ENCODE data around the gene NHEJ1.

NHEJ1 gene

GRCh38 chr2:219149667-219150066, 10.9 kb downstream of the NHEJ1 start:
- Histone ChIP-seq H3K79me1 (ENCODE audit: low read length) (no peaks in the 10 kb centered on the region), H3K4me3 (ENCODE audit: low read depth, low read length) (no peak overlapping the region), H3K14ac (ENCODE audit: low read length) (no peak overlapping the region), H3K4ac (ENCODE audit: low read depth, low read length) (no peak overlapping the region), H2AK5ac (ENCODE audit: low read length) (no peak overlapping the region), H3K4me2 (ENCODE audit: low read length) (no peak overlapping the region), H3K27ac (ENCODE audit: low read depth, low read length) (no peak overlapping the region), H3K79me2 (ENCODE audit: control insufficient read depth, insufficient read depth, low read length, poor library complexity) (no peaks in the 10 kb centered on the region), H3K23ac (ENCODE audit: low read length) (no peak overlapping the region), H3K36me3 (ENCODE audit: control insufficient read depth in 1 of 2, insufficient read depth in 2 of 2, low read length in 2 of 2) (peaks cover 0 to 4% of the 10 kb centered on the region in 2 experiments), H2AFZ (ENCODE audit: insufficient read depth, low read length, poor library complexity) (no peak overlapping the region), H3K4me1 (ENCODE audit: control insufficient read depth in 1 of 2, insufficient read depth in 2 of 2, low read length in 2 of 2) (no peaks in the 10 kb centered on the region), H3K18ac (ENCODE audit: low read length) (no peak overlapping the region), H4K12ac (ENCODE audit: low read depth, low read length) (no peak overlapping the region), H2BK120ac (ENCODE audit: insufficient read depth, low read length, poor library complexity) (no peak overlapping the region), H3K9me3 (ENCODE audit: insufficient read depth, low read depth, low read length) (no peaks in the 10 kb centered on the region), H2BK12ac (ENCODE audit: low read length) (no peak overlapping the region), H3K27me3 (ENCODE audit: insufficient read depth, low read length) (no peaks in the 10 kb centered on the region), H2BK5ac (ENCODE audit: low read depth, low read length, poor library complexity) (no peak overlapping the region), H3K9ac (ENCODE audit: low read length) (no peak overlapping the region), H4K8ac (ENCODE audit: low read depth, low read length) (no peak overlapping the region), H4K91ac (ENCODE audit: low read depth, low read length) (no peak overlapping the region)
- no peak for DNase-seq
- no CpG with 5 or more reads among the region's 1 CpG for WGBS (ENCODE audit: extremely low coverage, insufficient coverage, insufficient read length)

DNA sequence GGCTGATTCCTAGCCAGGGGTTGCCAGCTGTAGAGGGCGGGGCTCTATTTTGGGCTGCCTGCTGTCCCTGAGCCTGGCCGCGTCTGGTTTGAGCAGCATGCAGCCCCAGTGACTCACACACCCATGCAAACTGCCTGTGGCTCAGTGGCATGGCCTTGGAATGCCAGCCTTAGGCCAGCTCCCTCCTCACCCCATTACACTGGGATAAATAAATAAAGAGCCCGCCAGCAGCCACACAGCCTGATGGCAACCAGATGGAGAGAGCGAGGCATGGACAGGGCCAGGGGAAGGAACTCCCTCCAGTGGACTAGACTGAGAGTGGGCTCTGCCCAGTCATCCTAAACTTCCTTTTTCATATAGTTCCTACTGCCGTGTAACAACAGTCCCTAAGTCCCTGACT, 18.3 kb downstream of the NHEJ1 start:
- H2BK120ac ChIP-seq (ENCODE audit: insufficient read depth, low read length, poor library complexity): no peak overlapping the region
- H3K4me1 ChIP-seq (ENCODE audit: control insufficient read depth in 1 of 2, insufficient read depth in 2 of 2, low read length in 2 of 2): peaks cover 0 to 5% of the 10 kb centered on the region in 2 experiments
- no peak overlapping the region for H2AFZ ChIP-seq (ENCODE audit: insufficient read depth, low read length, poor library complexity)
- no peak overlapping the region for H3K14ac ChIP-seq (ENCODE audit: low read length)
- no peak overlapping the region for H4K91ac ChIP-seq (ENCODE audit: low read depth, low read length)
- H3K4me2 ChIP-seq (ENCODE audit: low read length): no peak overlapping the region
- H3K18ac ChIP-seq (ENCODE audit: low read length): no peak overlapping the region
- no peak for DNase-seq
- no peaks in the 10 kb centered on the region for H3K27me3 ChIP-seq (ENCODE audit: insufficient read depth, low read length)
- H3K79me1 ChIP-seq (ENCODE audit: low read length): no peaks in the 10 kb centered on the region
- H3K4me3 ChIP-seq (ENCODE audit: low read depth, low read length): no peak overlapping the region
- no CpG with 5 or more reads among the region's 6 CpGs for WGBS (ENCODE audit: extremely low coverage, insufficient coverage, insufficient read length)
- H3K79me2 ChIP-seq (ENCODE audit: control insufficient read depth, insufficient read depth, low read length, poor library complexity): no peaks in the 10 kb centered on the region
- no peak overlapping the region for H4K12ac ChIP-seq (ENCODE audit: low read depth, low read length)
- no peak overlapping the region for H3K9ac ChIP-seq (ENCODE audit: low read length)
- H2BK12ac ChIP-seq (ENCODE audit: low read length): no peak overlapping the region
- no peak overlapping the region for H3K4ac ChIP-seq (ENCODE audit: low read depth, low read length)
- H3K23ac ChIP-seq (ENCODE audit: low read length): no peak overlapping the region
- no peak overlapping the region for H2AK5ac ChIP-seq (ENCODE audit: low read length)
- no peak overlapping the region for H2BK5ac ChIP-seq (ENCODE audit: low read depth, low read length, poor library complexity)
- H3K36me3 ChIP-seq (ENCODE audit: control insufficient read depth in 1 of 2, insufficient read depth in 2 of 2, low read length in 2 of 2): peaks cover 0 to 7% of the 10 kb centered on the region in 2 experiments
- no peak overlapping the region for H3K27ac ChIP-seq (ENCODE audit: low read depth, low read length)
- no peak overlapping the region for H4K8ac ChIP-seq (ENCODE audit: low read depth, low read length)
- H3K9me3 ChIP-seq (ENCODE audit: insufficient read depth, low read depth, low read length): no peaks in the 10 kb centered on the region

GRCh38 chr2:219140722-219141121, 19.9 kb downstream of the NHEJ1 start:
- no peak overlapping the region for H4K12ac ChIP-seq (ENCODE audit: low read depth, low read length)
- H3K23ac ChIP-seq (ENCODE audit: low read length): no peak overlapping the region
- peaks cover 0 to 5% of the 10 kb centered on the region in 2 experiments for H3K4me1 ChIP-seq (ENCODE audit: control insufficient read depth in 1 of 2, insufficient read depth in 2 of 2, low read length in 2 of 2)
- H3K27ac ChIP-seq (ENCODE audit: low read depth, low read length): no peak overlapping the region
- H3K79me2 ChIP-seq (ENCODE audit: control insufficient read depth, insufficient read depth, low read length, poor library complexity): no peaks in the 10 kb centered on the region
- no peak overlapping the region for H2BK120ac ChIP-seq (ENCODE audit: insufficient read depth, low read length, poor library complexity)
- H3K27me3 ChIP-seq (ENCODE audit: insufficient read depth, low read length): no peaks in the 10 kb centered on the region
- no peak overlapping the region for H3K4me3 ChIP-seq (ENCODE audit: low read depth, low read length)
- H3K18ac ChIP-seq (ENCODE audit: low read length): no peak overlapping the region
- no peak overlapping the region for H3K14ac ChIP-seq (ENCODE audit: low read length)
- H2BK12ac ChIP-seq (ENCODE audit: low read length): no peak overlapping the region
- H2BK5ac ChIP-seq (ENCODE audit: low read depth, low read length, poor library complexity): no peak overlapping the region
- DNase-seq: no peak
- H3K79me1 ChIP-seq (ENCODE audit: low read length): no peaks in the 10 kb centered on the region
- H4K91ac ChIP-seq (ENCODE audit: low read depth, low read length): no peak overlapping the region
- H4K8ac ChIP-seq (ENCODE audit: low read depth, low read length): no peak overlapping the region
- WGBS (ENCODE audit: extremely low coverage, insufficient coverage, insufficient read length): no CpG with 5 or more reads among the region's 3 CpGs
- no peak overlapping the region for H2AK5ac ChIP-seq (ENCODE audit: low read length)
- no peaks in the 10 kb centered on the region for H3K9me3 ChIP-seq (ENCODE audit: insufficient read depth, low read depth, low read length)
- no peak overlapping the region for H2AFZ ChIP-seq (ENCODE audit: insufficient read depth, low read length, poor library complexity)
- no peak overlapping the region for H3K4me2 ChIP-seq (ENCODE audit: low read length)
- H3K36me3 ChIP-seq (ENCODE audit: control insufficient read depth in 1 of 2, insufficient read depth in 2 of 2, low read length in 2 of 2): peaks cover 0 to 3% of the 10 kb centered on the region in 2 experiments
- H3K4ac ChIP-seq (ENCODE audit: low read depth, low read length): no peak overlapping the region
- H3K9ac ChIP-seq (ENCODE audit: low read length): no peak overlapping the region

- H3K14ac ChIP-seq (ENCODE audit: low read length): no peak overlapping the region
- H3K4ac ChIP-seq (ENCODE audit: low read depth, low read length): no peak overlapping the region
- H4K8ac ChIP-seq (ENCODE audit: low read depth, low read length): no peak overlapping the region
- H3K79me2 ChIP-seq (ENCODE audit: control insufficient read depth, insufficient read depth, low read length, poor library complexity): no peaks in the 10 kb centered on the region
- no peak overlapping the region for H4K91ac ChIP-seq (ENCODE audit: low read depth, low read length)
- no peak overlapping the region for H2AK5ac ChIP-seq (ENCODE audit: low read length)
- H3K4me2 ChIP-seq (ENCODE audit: low read length): no peak overlapping the region
- H3K4me3 ChIP-seq (ENCODE audit: low read depth, low read length): no peak overlapping the region
- H4K12ac ChIP-seq (ENCODE audit: low read depth, low read length): no peak overlapping the region
- H3K9ac ChIP-seq (ENCODE audit: low read length): no peak overlapping the region
- DNase-seq: no peak
- no peak overlapping the region for H3K18ac ChIP-seq (ENCODE audit: low read length)
- H3K36me3 ChIP-seq (ENCODE audit: control insufficient read depth in 1 of 2, insufficient read depth in 2 of 2, low read length in 2 of 2): no peaks in the 10 kb centered on the region
- no peaks in the 10 kb centered on the region for H3K27me3 ChIP-seq (ENCODE audit: insufficient read depth, low read length)
- no peaks in the 10 kb centered on the region for H3K79me1 ChIP-seq (ENCODE audit: low read length)
- H3K9me3 ChIP-seq (ENCODE audit: insufficient read depth, low read depth, low read length): no peaks in the 10 kb centered on the region
- no peak overlapping the region for H2AFZ ChIP-seq (ENCODE audit: insufficient read depth, low read length, poor library complexity)
- no peak overlapping the region for H2BK12ac ChIP-seq (ENCODE audit: low read length)
- 100% methylated on average over 1 of the region's 4 CpGs for WGBS (ENCODE audit: extremely low coverage, insufficient coverage, insufficient read length)
- no peak overlapping the region for H3K27ac ChIP-seq (ENCODE audit: low read depth, low read length)
- H3K4me1 ChIP-seq (ENCODE audit: control insufficient read depth in 1 of 2, insufficient read depth in 2 of 2, low read length in 2 of 2): no peaks in the 10 kb centered on the region
- no peak overlapping the region for H2BK5ac ChIP-seq (ENCODE audit: low read depth, low read length, poor library complexity)
- no peak overlapping the region for H3K23ac ChIP-seq (ENCODE audit: low read length)
- no peak overlapping the region for H2BK120ac ChIP-seq (ENCODE audit: insufficient read depth, low read length, poor library complexity)
These were observed 26.6 kb downstream of the NHEJ1 start for GRCh38 chr2:219133976-219134375.

All from trophoblast cell (in vitro differentiated cells and primary cell).